Measurements from ENCODE around the gene TTC39C. TPM values are rescaled to one million over a fixed set of nuclear protein-coding genes. Genes with fewer than 3 reads are reported as not detected.

Gene TTC39C
- total and polyA plus RNA-seq, 2 donors (not counting 3 experiments of a cell fraction or from before 2014, with no cell fraction given), result 0.61 to 6.2 TPM

GRCh38 chr18:24003903-24004640, 10.5 kb upstream of the TTC39C start:
- Histone ChIP-seq H3K4me2 (ENCODE audit: insufficient read depth, low read length) (no peak overlapping the region), H3K4me3 (replicated peaks in 1 of 3; ENCODE audit: insufficient read depth in 1 of 3, low read depth in 1 of 3, low read length in 3 of 3) (no peak overlapping the region), H2AFZ (ENCODE audit: low read depth, low read length) (no peak overlapping the region), H3K36me3 (ENCODE audit: control insufficient read depth in 2 of 2, extremely low read depth in 1 of 2, insufficient read depth in 2 of 2, low read length in 2 of 2) (no peaks in the 10 kb centered on the region), H3K27ac (ENCODE audit: insufficient read depth, low read depth, low read length) (no peak overlapping the region), H3K4me1 (ENCODE audit: control insufficient read depth, extremely low read depth, insufficient read depth, low read length) (no peaks in the 10 kb centered on the region), H3K9me3 (replicated peaks; ENCODE audit: control insufficient read depth, insufficient read depth, low read length) (no peaks in the 10 kb centered on the region), H3K9me1 (replicated peaks; ENCODE audit: control insufficient read depth, extremely low read depth, insufficient read depth, low read length) (no peaks in the 10 kb centered on the region), H3K9ac (replicated peaks; ENCODE audit: extremely low read depth, insufficient read depth, low read length) (no peak overlapping the region), H3K27me3 (ENCODE audit: control insufficient read depth in 2 of 2, insufficient read depth in 2 of 2, low read length in 2 of 2) (peaks cover 16 to 17% of the 10 kb centered on the region in 2 experiments), H3K79me2 (ENCODE audit: control insufficient read depth, insufficient read depth, low read length) (no peaks in the 10 kb centered on the region), H4K20me1 (replicated peaks; ENCODE audit: control insufficient read depth, extremely low read depth, insufficient read depth, low read length) (no peaks in the 10 kb centered on the region)
- DNase-seq (ENCODE audit: low read depth, low spot score), result no peak
- no TSS peak for BruUV-seq (replicated peaks)
- no peak for FAIRE-seq
- dilution Hi-C loops (cut with MboI; ENCODE audit: extremely low pct_ligation_motif_present, low sequenced_read_pairs), result no loop called here
- TF ChIP-seq JUN (IDR thresholded peaks at IDR 0.05; ENCODE audit: borderline replicate concordance, insufficient read depth, insufficient read length, low read depth) (no peak), EZH2 (IDR thresholded peaks at IDR 0.05; ENCODE audit: borderline replicate concordance, low read depth, low read length, severe bottlenecking) (no peak), POLR2A (IDR thresholded peaks at IDR 0.05; ENCODE audit: low read depth, low read length) (no peak), MYC (IDR thresholded peaks at IDR 0.05; ENCODE audit: low read depth, low read length) (no peak), POLR2AphosphoS5 (IDR thresholded peaks at IDR 0.05; ENCODE audit: insufficient read depth, low read depth, low read length) (no peak)
- TF ChIP-seq, protein P1, sequence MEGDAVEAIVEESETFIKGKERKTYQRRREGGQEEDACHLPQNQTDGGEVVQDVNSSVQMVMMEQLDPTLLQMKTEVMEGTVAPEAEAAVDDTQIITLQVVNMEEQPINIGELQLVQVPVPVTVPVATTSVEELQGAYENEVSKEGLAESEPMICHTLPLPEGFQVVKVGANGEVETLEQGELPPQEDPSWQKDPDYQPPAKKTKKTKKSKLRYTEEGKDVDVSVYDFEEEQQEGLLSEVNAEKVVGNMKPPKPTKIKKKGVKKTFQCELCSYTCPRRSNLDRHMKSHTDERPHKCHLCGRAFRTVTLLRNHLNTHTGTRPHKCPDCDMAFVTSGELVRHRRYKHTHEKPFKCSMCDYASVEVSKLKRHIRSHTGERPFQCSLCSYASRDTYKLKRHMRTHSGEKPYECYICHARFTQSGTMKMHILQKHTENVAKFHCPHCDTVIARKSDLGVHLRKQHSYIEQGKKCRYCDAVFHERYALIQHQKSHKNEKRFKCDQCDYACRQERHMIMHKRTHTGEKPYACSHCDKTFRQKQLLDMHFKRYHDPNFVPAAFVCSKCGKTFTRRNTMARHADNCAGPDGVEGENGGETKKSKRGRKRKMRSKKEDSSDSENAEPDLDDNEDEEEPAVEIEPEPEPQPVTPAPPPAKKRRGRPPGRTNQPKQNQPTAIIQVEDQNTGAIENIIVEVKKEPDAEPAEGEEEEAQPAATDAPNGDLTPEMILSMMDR (IDR thresholded peaks at IDR 0.05; ENCODE audit: extremely low read depth in 1 of 2, insufficient read depth in 1 of 2, low read depth in 1 of 2, low read length in 2 of 2), result no peak
- intact Hi-C loops (cut with micrococcal nuclease), result no loop called here
- ChIA-PET POLR2A (no interaction called here), CTCF (no interaction called here)
